ENCODE results near the gene RHO.

GRCh38 chr3:129519449-129519848 is 9.0 kb upstream of the RHO start:
- no peak for TF ChIP-seq EZH2 (IDR thresholded peaks at IDR 0.05; ENCODE audit: borderline replicate concordance, low read length)
- no peak for TF ChIP-seq CTCF (conservative IDR thresholded peaks at IDR 0.05 in 1 of 2, IDR thresholded peaks at IDR 0.05 in 1 of 2; ENCODE audit: extremely low read depth in 1 of 2, insufficient read depth in 1 of 2, low read depth in 1 of 2, low read length in 2 of 2)
